ENCODE measurements around the gene CEP350. TPM values are rescaled to one million over a fixed set of nuclear protein-coding genes. Genes with fewer than 3 reads are reported as not detected.

The CEP350 gene
- 10 to 100 TPM; 43.3 to 67.4 TPM for total RNA-seq

GRCh38 chr1:179954493-179955286 is at the start of gene CEP350:
Gene CEP350 (plus strand): TSS chr1:179954810. CDS start chr1:179986182, 31,372 bp downstream.
- peak; percentile 98 for DNase-seq (ENCODE audit: low spot score)
- TF ChIP-seq CTCF (IDR thresholded peaks at IDR 0.05) = peak in 2 of 4 experiments; percentile 11 to 36
- peak; percentile 85 for TF ChIP-seq POLR2A (IDR thresholded peaks at IDR 0.05)
- peak; percentile 96 for TF ChIP-seq POLR2AphosphoS5 (IDR thresholded peaks at IDR 0.05)
- H3K4me3 ChIP-seq = peak within 1 kb of the TSS; percentile 91 to 95
- no peaks in the 10 kb centered on the region for H3K9me3 ChIP-seq
- intact Hi-C loops (cut with DNase I) = loop anchor here (2.0 to 10.0 kb wide), 2 partner anchors 78 to 200 kb away; partner anchors contain the start of genes QSOX1 and TOR1AIP2
- H3K4me1 ChIP-seq (replicated peaks) = no peaks in the 10 kb centered on the region
- H3K27ac ChIP-seq = peak within 1 kb of the TSS; percentile 93 to 96
- no peaks in the 10 kb centered on the region for H3K36me3 ChIP-seq
- no peaks in the 10 kb centered on the region for H3K27me3 ChIP-seq (replicated peaks; ENCODE audit: insufficient read depth)
- 1% methylated on average over 69 of the region's 72 CpGs for WGBS

GRCh38 chr1:179910934-179911333 is 43.7 kb upstream of the CEP350 start:
- no peaks in the 10 kb centered on the region for H3K9me3 ChIP-seq
- H3K27me3 ChIP-seq (replicated peaks; ENCODE audit: insufficient read depth) = no peaks in the 10 kb centered on the region
- no peak for DNase-seq (ENCODE audit: low spot score)
- no peak overlapping the region for H3K4me3 ChIP-seq
- intact Hi-C loops (cut with DNase I) = no loop called here
- H3K36me3 ChIP-seq = peaks cover 0 to 4% of the 10 kb centered on the region in 2 donors
- no peak overlapping the region for H3K27ac ChIP-seq
- no peaks in the 10 kb centered on the region for H3K4me1 ChIP-seq (replicated peaks)
- 67% methylated on average over 1 of the region's 1 CpG for WGBS
- TF ChIP-seq POLR2AphosphoS5 (IDR thresholded peaks at IDR 0.05) = no peak
- TF ChIP-seq POLR2A (IDR thresholded peaks at IDR 0.05) = no peak
- TF ChIP-seq CTCF (IDR thresholded peaks at IDR 0.05) = no peak

- H3K27me3 ChIP-seq (replicated peaks; ENCODE audit: insufficient read depth) = no peaks in the 10 kb centered on the region
- TF ChIP-seq POLR2AphosphoS5 (IDR thresholded peaks at IDR 0.05) (no peak), CTCF (IDR thresholded peaks at IDR 0.05) (no peak), POLR2A (IDR thresholded peaks at IDR 0.05) (no peak)
- H3K27ac ChIP-seq = no peak overlapping the region
- 100% methylated on average over 3 of the region's 3 CpGs for WGBS
- no peak overlapping the region for H3K4me3 ChIP-seq
- peaks cover 0 to 4% of the 10 kb centered on the region in 2 donors for H3K36me3 ChIP-seq
- DNase-seq (ENCODE audit: low spot score) = no peak
- no peaks in the 10 kb centered on the region for H3K9me3 ChIP-seq
- H3K4me1 ChIP-seq (replicated peaks) = no peaks in the 10 kb centered on the region
- intact Hi-C loops (cut with DNase I) = no loop called here
Measured at GRCh38 chr1:179911812-179912211, 42.8 kb upstream of the CEP350 start.

- TF ChIP-seq POLR2A (IDR thresholded peaks at IDR 0.05) (no peak), CTCF (IDR thresholded peaks at IDR 0.05) (no peak), POLR2AphosphoS5 (IDR thresholded peaks at IDR 0.05) (no peak)
- H3K27me3 ChIP-seq (replicated peaks; ENCODE audit: insufficient read depth) = no peaks in the 10 kb centered on the region
- no peaks in the 10 kb centered on the region for H3K9me3 ChIP-seq
- WGBS = 83% methylated on average over 10 of the region's 10 CpGs
- intact Hi-C loops (cut with DNase I) = no loop called here
- DNase-seq (ENCODE audit: low spot score) = no peak
- H3K4me1 ChIP-seq (replicated peaks) = no peaks in the 10 kb centered on the region
- H3K27ac ChIP-seq = no peak overlapping the region
- H3K36me3 ChIP-seq = no peaks in the 10 kb centered on the region
- no peak overlapping the region for H3K4me3 ChIP-seq
Measured at GRCh38 chr1:179917601-179918429, 36.8 kb upstream of the CEP350 start.
